DOHH2 (cell line): ENCODE data around the gene MYH11.

Source experiments
- H3F3A ChIP-seq: fragments of 200-600 bp; sonication (generic), shearing (Covaris generic); 2 replicates; pipeline ENCODE4 v1.6.0; 2016; ENCODE audit warnings: antibody characterized with exemption, mild to moderate bottlenecking; ENCODE audit not compliant: control insufficient read depth, insufficient read depth
- H3K27ac ChIP-seq: fragments of 200-600 bp; sonication (generic); 2 replicates; pipeline ENCODE4 v1.5.1; 2014; ENCODE audit warnings: low read depth, mild to moderate bottlenecking, low read length, moderate library complexity
- H3K27me3 ChIP-seq: fragments of 200-600 bp; sonication (generic); 2 replicates; pipeline ENCODE4 v1.6.1; 2014; ENCODE audit warnings: mild to moderate bottlenecking, low read length, mixed read lengths; ENCODE audit not compliant: control insufficient read depth
- H3K36me3 ChIP-seq: fragments of 200-600 bp; sonication (generic); 2 replicates; pipeline ENCODE4 v1.6.1; 2014; ENCODE audit warnings: mild to moderate bottlenecking, low read length, moderate library complexity, mixed read lengths; ENCODE audit not compliant: control insufficient read depth
- H3K4me1 ChIP-seq: fragments of 200-600 bp; sonication (generic); 2 replicates; pipeline ENCODE4 v1.6.1; 2014; ENCODE audit warnings: mild to moderate bottlenecking, low read length, mixed read lengths; ENCODE audit not compliant: control insufficient read depth
- H3K4me2 ChIP-seq: fragments of 200-600 bp; sonication (generic); 2 replicates; pipeline ENCODE4 v1.6.0; 2014; ENCODE audit warnings: mild to moderate bottlenecking, low read length, moderate library complexity
- H3K4me3 ChIP-seq: fragments of 200-600 bp; sonication (generic); 2 replicates; pipeline ENCODE4 v1.5.1; 2014; ENCODE audit warnings: mild to moderate bottlenecking, low read length, mixed read lengths
- H3K79me2 ChIP-seq: fragments of 200-600 bp; sonication (generic); 2 replicates; pipeline ENCODE4 v1.6.1; 2014; ENCODE audit warnings: mild to moderate bottlenecking, low read length, mixed read lengths; ENCODE audit not compliant: control insufficient read depth
- H3K9me2 ChIP-seq: fragments of 200-600 bp; sonication (generic); replicated peaks from 2 replicates; pipeline ENCODE4 v1.6.1; 2014; ENCODE audit warnings: mild to moderate bottlenecking, low read length, mixed read lengths; ENCODE audit not compliant: control insufficient read depth
- H3K9me3 ChIP-seq: fragments of 200-600 bp; sonication (generic); 2 replicates; pipeline ENCODE4 v1.6.1; 2014; ENCODE audit warnings: antibody characterized with exemption, low read length, mixed read lengths; ENCODE audit not compliant: control insufficient read depth, insufficient read depth
- H4K20me1 ChIP-seq: fragments of 200-600 bp; sonication (generic); 2 replicates; pipeline ENCODE4 v1.6.0; 2014; ENCODE audit warnings: low read depth, mild to moderate bottlenecking, antibody characterized with exemption, low read length, moderate library complexity; ENCODE audit not compliant: control insufficient read depth, insufficient read depth
- CTCF ChIP-seq: fragments of 200-600 bp; sonication (generic); IDR thresholded peaks from one replicate; pipeline ENCODE4 v1.5.1; 2014; ENCODE audit warnings: antibody characterized with exemption, mild to moderate bottlenecking, low read depth, low read length; ENCODE audit not compliant: poor library complexity, severe bottlenecking
- EZH2phosphoT487 ChIP-seq: fragments of 200-600 bp; sonication (generic); IDR thresholded peaks from 2 replicates; pipeline ENCODE4 v1.6.1; 2017; ENCODE audit warnings: borderline replicate concordance, mild to moderate bottlenecking, antibody characterized with exemption, low read length, moderate library complexity, mixed read lengths

The MYH11 gene

GRCh38 chr16:15798671-15799070 is 58.2 kb downstream of the MYH11 start:
- H3K27me3 ChIP-seq: no peaks in the 10 kb centered on the region
- H3K36me3 ChIP-seq: no peaks in the 10 kb centered on the region
- no peak for TF ChIP-seq EZH2phosphoT487
- no peak for TF ChIP-seq CTCF
- no peaks in the 10 kb centered on the region for H3K79me2 ChIP-seq
- no peaks in the 10 kb centered on the region for H3K9me2 ChIP-seq
- peaks cover 4% of the 10 kb centered on the region; the same call in 1 of the 2 replicates for H3K9me3 ChIP-seq
- no peak overlapping the region for H3K27ac ChIP-seq
- H4K20me1 ChIP-seq: no peaks in the 10 kb centered on the region
- no peaks in the 10 kb centered on the region for H3F3A ChIP-seq
- H3K4me2 ChIP-seq: no peak overlapping the region
- H3K4me1 ChIP-seq: no peaks in the 10 kb centered on the region
- H3K4me3 ChIP-seq: no peak overlapping the region

- Histone ChIP-seq H3K4me3 (no peak overlapping the region), H3K27me3 (no peaks in the 10 kb centered on the region), H3F3A (no peaks in the 10 kb centered on the region), H3K79me2 (no peaks in the 10 kb centered on the region), H3K27ac (no peak overlapping the region), H3K9me3 (peaks cover 4% of the 10 kb centered on the region; the same call in 1 of the 2 replicates), H3K9me2 (no peaks in the 10 kb centered on the region), H3K36me3 (no peaks in the 10 kb centered on the region), H3K4me1 (peaks cover 8% of the 10 kb centered on the region), H4K20me1 (no peaks in the 10 kb centered on the region), H3K4me2 (no peak overlapping the region)
- TF ChIP-seq EZH2phosphoT487: no peak
- no peak for TF ChIP-seq CTCF
Observed at GRCh38 chr16:15796885-15797284, 59.9 kb downstream of the MYH11 start.

GRCh38 chr16:15795615-15796014 is 61.2 kb downstream of the MYH11 start:
- peaks cover 8% of the 10 kb centered on the region for H3K4me1 ChIP-seq
- TF ChIP-seq CTCF (no peak), EZH2phosphoT487 (no peak)
- H3K79me2 ChIP-seq: no peaks in the 10 kb centered on the region
- H3K27ac ChIP-seq: no peak overlapping the region
- no peaks in the 10 kb centered on the region for H3K36me3 ChIP-seq
- H4K20me1 ChIP-seq: no peaks in the 10 kb centered on the region
- no peak overlapping the region for H3K4me2 ChIP-seq
- no peak overlapping the region for H3K4me3 ChIP-seq
- no peaks in the 10 kb centered on the region for H3K9me2 ChIP-seq
- H3F3A ChIP-seq: no peaks in the 10 kb centered on the region
- no peaks in the 10 kb centered on the region for H3K27me3 ChIP-seq
- peaks cover 4% of the 10 kb centered on the region; the same call in 1 of the 2 replicates for H3K9me3 ChIP-seq
